GM12878 (cell line): ENCODE measurements around the gene PCDHGA8. TPM values are rescaled to one million over a fixed set of nuclear protein-coding genes. Genes with fewer than 3 reads are reported as not detected.

Source experiments
- ATAC-seq: fragments of 200-7000 bp; cut with Tn5 transposase; 3 replicates; pipeline ENCODE4 v1.9.1; 2020; ENCODE audit warnings: mild to moderate bottlenecking, moderate library complexity
- BruUV-seq: library from RNA; stranded (reverse); fragments of 400-500 nt; replicated peaks from 2 replicates; lab custom pipeline; 2021; lab: Mats Ljungman, UMichigan
- CTCF ChIA-PET: fragments of 300-600 bp; sonication (Branson Sonifier 250); formaldehyde crosslinking; extraction: SDS; loops from one replicate; lab custom pipeline; 2021; ENCODE audit warnings: inconsistent platforms; lab: Yijun Ruan, JAX
- POLR2A ChIA-PET: fragments of 350-600 bp; formaldehyde crosslinking; extraction: SDS; loops from one replicate; lab custom pipeline; 2021; ENCODE audit warnings: inconsistent platforms; lab: Charles Lee
- RAD21 ChIA-PET: fragments of 300-600 bp; sonication (Branson Sonifier 250); formaldehyde crosslinking; loops from one replicate; lab custom pipeline; 2023; ENCODE audit warnings: antibody characterized with exemption; ENCODE audit not compliant: unreplicated experiment; lab: Charles Lee
- SMC1A ChIA-PET: fragments of 300-600 bp; sonication (Branson Sonifier 250); formaldehyde crosslinking; loops from one replicate; lab custom pipeline; 2023; ENCODE audit not compliant: unreplicated experiment, uncharacterized antibody; lab: Charles Lee
- DNase-seq: peaks from one replicate; pipeline ENCODE4 v3.0.0-alpha.2; 2011; ENCODE audit warnings: low read depth, low spot score
- FAIRE-seq: peaks from 3 replicates; lab custom pipeline; 2011; peaks lifted over from hg19 to GRCh38; lab: Jason Lieb, UNC
- H2AFZ ChIP-seq: 2 replicates; pipeline ENCODE4 v1.6.0; 2011; ENCODE audit warnings: low read depth, low read length, control low read depth; ENCODE audit not compliant: control insufficient read depth
- H3K27ac ChIP-seq: 2 replicates; pipeline ENCODE4 v1.5.1; 2011; ENCODE audit warnings: control low read depth; ENCODE audit not compliant: control insufficient read depth, insufficient read depth
- H3K27me3 ChIP-seq, 2 experiments: replicated peaks in 1 of 2; 2 replicates each; pipeline versions ENCODE4 v1.6.0 to v1.6.1; 2011; ENCODE audit warnings: low read length in 1 of 2; ENCODE audit not compliant: control insufficient read depth in 2 of 2, insufficient read depth in 2 of 2
- H3K36me3 ChIP-seq, 2 experiments: 2 replicates each; pipeline ENCODE4 v1.5.1; 2011; ENCODE audit warnings: low read length in 1 of 2; ENCODE audit not compliant: control insufficient read depth in 2 of 2, insufficient read depth in 2 of 2
- H3K4me1 ChIP-seq: 2 replicates; pipeline ENCODE4 v1.6.1; 2011; ENCODE audit warnings: mild to moderate bottlenecking, low read length, moderate library complexity, mixed read lengths; ENCODE audit not compliant: control insufficient read depth, insufficient read depth
- H3K4me2 ChIP-seq: 2 replicates; pipeline ENCODE4 v1.6.0; 2011; ENCODE audit warnings: control low read depth; ENCODE audit not compliant: control insufficient read depth, insufficient read depth
- H3K4me3 ChIP-seq: fragments of 200-600 bp; sonication (generic); 2 replicates; pipeline ENCODE4 v1.5.1; 2016
- H3K79me2 ChIP-seq: 2 replicates; pipeline ENCODE4 v1.6.0; 2011; ENCODE audit warnings: low read length; ENCODE audit not compliant: control insufficient read depth, insufficient read depth
- H3K9ac ChIP-seq: 2 replicates; pipeline ENCODE4 v1.8.0; 2011; ENCODE audit warnings: low read length, control low read depth, mixed read lengths; ENCODE audit not compliant: control insufficient read depth, insufficient read depth
- H3K9me3 ChIP-seq: replicated peaks from 3 replicates; pipeline ENCODE4 v1.5.1; 2011; ENCODE audit warnings: mild to moderate bottlenecking, low read length; ENCODE audit not compliant: control insufficient read depth, insufficient read depth
- H4K20me1 ChIP-seq: 2 replicates; pipeline ENCODE4 v1.6.0; 2011; ENCODE audit not compliant: control insufficient read depth, insufficient read depth
- BCL11A ChIP-seq: IDR thresholded peaks from 2 replicates; pipeline ENCODE4 v1.6.1; 2011; ENCODE audit warnings: low read depth, low read length
- CBX3 ChIP-seq: fragments of 200-600 bp; sonication (generic); IDR thresholded peaks from 2 replicates; pipeline ENCODE4 v1.6.1; 2016; ENCODE audit warnings: low read depth, borderline replicate concordance
- GATAD2B ChIP-seq: fragments of 450-650 bp; conservative IDR thresholded peaks from 2 replicates; pipeline ENCODE4 v1.6.1; 2017; ENCODE audit warnings: low read depth, mild to moderate bottlenecking, moderate library complexity
- NFIC ChIP-seq: IDR thresholded peaks from 2 replicates; pipeline ENCODE4 v1.6.1; 2012; ENCODE audit warnings: low read depth, mild to moderate bottlenecking, inconsistent platforms, low read length, moderate library complexity
- NR2C2 ChIP-seq: IDR thresholded peaks from 2 replicates; pipeline ENCODE4 v1.6.1; 2011; ENCODE audit warnings: borderline replicate concordance, low read depth; ENCODE audit not compliant: control insufficient read depth, insufficient read length
- PKNOX1 ChIP-seq: fragments of 450-650 bp; IDR thresholded peaks from 2 replicates; pipeline ENCODE4 v1.6.1; 2016; ENCODE audit warnings: mild to moderate bottlenecking
- PML ChIP-seq: IDR thresholded peaks from 2 replicates; pipeline ENCODE4 v1.6.1; 2012; ENCODE audit warnings: low read length, inconsistent platforms
- POLR2AphosphoS2 ChIP-seq: IDR thresholded peaks from 2 replicates; pipeline ENCODE4 v1.6.1; 2011; ENCODE audit warnings: low read depth, mild to moderate bottlenecking, low read length, improper control_type of control experiment, moderate library complexity
- RAD51 ChIP-seq: fragments of 450-650 bp; IDR thresholded peaks from 2 replicates; pipeline ENCODE4 v1.6.1; 2016; ENCODE audit warnings: moderate library complexity, mild to moderate bottlenecking, inconsistent platforms
- RUNX3 ChIP-seq: IDR thresholded peaks from 2 replicates; pipeline ENCODE4 v1.6.1; 2012; ENCODE audit warnings: low read length, inconsistent platforms
- STAT3 ChIP-seq: IDR thresholded peaks from 2 replicates; pipeline ENCODE4 v1.6.1; 2011; ENCODE audit warnings: low read depth, low read length, improper control_type of control experiment
- SUPT20H ChIP-seq: IDR thresholded peaks from 2 replicates; pipeline ENCODE4 v1.6.1; 2011; ENCODE audit warnings: low read depth, mild to moderate bottlenecking, low read length, moderate library complexity, borderline replicate concordance; ENCODE audit not compliant: control insufficient read depth
- USF2 ChIP-seq: IDR thresholded peaks from 2 replicates; pipeline ENCODE4 v1.6.1; 2011; ENCODE audit warnings: low read depth, low read length, improper control_type of control experiment, borderline replicate concordance
- YBX1 ChIP-seq: fragments of 450-650 bp; IDR thresholded peaks from 2 replicates; pipeline ENCODE4 v1.6.1; 2016; ENCODE audit warnings: antibody characterized with exemption
- ZBTB40 ChIP-seq: fragments of 450-650 bp; IDR thresholded peaks from 2 replicates; pipeline ENCODE4 v1.6.1; 2016; ENCODE audit warnings: mild to moderate bottlenecking, moderate library complexity, borderline replicate concordance
- ZNF24 ChIP-seq: fragments of 450-650 bp; IDR thresholded peaks from 2 replicates; pipeline ENCODE4 v1.6.1; 2017; ENCODE audit warnings: antibody characterized with exemption, mild to moderate bottlenecking
- ZNF622 ChIP-seq: fragments of 450-650 bp; IDR thresholded peaks from 2 replicates; pipeline ENCODE4 v1.6.1; 2017; ENCODE audit warnings: mild to moderate bottlenecking, inconsistent platforms
- ZSCAN29 ChIP-seq: fragments of 450-650 bp; IDR thresholded peaks from 2 replicates; pipeline ENCODE4 v1.6.1; 2017; ENCODE audit warnings: mild to moderate bottlenecking, moderate library complexity
- WGBS: methylation state at CpG from one replicate; pipeline ENCODE4 v1.1.6; 2016; ENCODE audit warnings: low lambda C conversion rate; ENCODE audit not compliant: insufficient replicate concordance, insufficient coverage; ENCODE audit errors: missing lambda C conversion rate; 5-methylcytosine and 5-hydroxymethylcytosine counted together
- in situ Hi-C: fragments of 300-500 bp; cut with MboI; formaldehyde crosslinking; loops from 9 replicates; pipeline ENCODE4 v1.14.3; 2018; ENCODE audit warnings: mixed read lengths
- intact Hi-C: fragments of 100-400 bp; cut with micrococcal nuclease; formaldehyde crosslinking; loops from one replicate; pipeline ENCODE4 v1.14.2; 2022; ENCODE audit not compliant: unreplicated experiment
- polyA plus RNA-seq, 11 experiments: library from polyadenylated mRNA; depleted of rRNA in 4 of 11; unstranded in 6 of 11; stranded (reverse) in 5 of 11; fragments of >200 nt; fragmentation: Nextera tagmentation in 4 of 11; fragmentation: Illumina TruSeq in 1 of 11; extraction: Ambion mirVana in 4 of 11; extraction: Trizol in 1 of 11; gene quantifications; 1 replicate in 1 of 11; 2 replicates in 10 of 11; pipeline versions ENCODE4 v1.2.1 to v1.2.3, GENCODE V29; 2011 to 2016; ENCODE audit warnings: inconsistent platforms in 2 of 11, missing spikeins in 2 of 11, low read depth in 1 of 11
- total RNA-seq, 4 experiments: library from RNA; depleted of rRNA in 3 of 4; stranded (reverse); fragments of >200 nt in 3 of 4; fragmentation: Illumina TruSeq in 1 of 4; extraction: Trizol in 1 of 4; gene quantifications; 2 replicates each; pipeline versions ENCODE4 v1.2.1 to v1.2.3, GENCODE V29; 2013 to 2021

PCDHGA8 gene
- total and polyA plus RNA-seq, 10 of the 15 experiments (the other 5 are each of a cell fraction or from before 2014, with no cell fraction given): 0.01 to 0.04 TPM; not detected in 8

GRCh38 chr5:141422742-141423291 is 30.4 kb downstream of the PCDHGA8 start (continued):
- TF ChIP-seq ZSCAN29 (no peak), PML (no peak), USF2 (no peak), CBX3 (no peak), BCL11A (no peak), ZNF24 (no peak)
- TF ChIP-seq, all 136 proteins: peak for 0

GRCh38 chr5:141427783-141428426 is 35.5 kb downstream of the PCDHGA8 start:
- Histone ChIP-seq H3K27me3 (no peaks in the 10 kb centered on the region; a peak in 1 of 4 replicates), H3K9ac (no peak overlapping the region)
- WGBS: 97% methylated on average over 52 of the region's 53 CpGs
- TF ChIP-seq ZBTB40 (no peak), RUNX3 (no peak), STAT3 (no peak), NR2C2 (no peak), YBX1 (no peak), PKNOX1 (no peak), NFIC (no peak), POLR2AphosphoS2 (no peak), SUPT20H (no peak), ZNF622 (no peak), RAD51 (no peak), GATAD2B (no peak)

More at GRCh38 chr5:141427783-141428426, 35.5 kb downstream of the PCDHGA8 start:
- no peak for ATAC-seq
- Histone ChIP-seq H3K79me2 (no peaks in the 10 kb centered on the region), H3K27ac (no peak overlapping the region), H2AFZ (no peak overlapping the region), H3K4me2 (no peak overlapping the region), H3K9me3 (peaks cover 23% of the 10 kb centered on the region; the same call in 2 of the 3 replicates), H3K36me3 (no peaks in the 10 kb centered on the region), H3K4me3 (no peak overlapping the region), H3K4me1 (no peaks in the 10 kb centered on the region; the same call in 1 of the 2 replicates), H4K20me1 (no peaks in the 10 kb centered on the region)
- in situ Hi-C loops: no loop called here
- SMC1A ChIA-PET: interaction anchor here (0.7 to 1.5 kb wide), 4 partner anchors 10 to 183 kb away, joined by 3 to 4 read pairs (median 3); partner anchors contain the start of genes PCDHB15 and PCDHGB7
- FAIRE-seq: no peak
- no peak for DNase-seq
- RAD21 ChIA-PET: no interaction called here
- POLR2A ChIA-PET: no interaction called here
- intact Hi-C loops: no loop called here
- CTCF ChIA-PET: interaction anchor here (1.1 to 4.2 kb wide), 5 partner anchors 15 to 136 kb away, joined by 3 to 61 read pairs (median 3); partner anchors contain the start of genes PCDHGA10 and PCDHGC3
- no TSS peak for BruUV-seq
